ENCODE measurements around the gene SUCO.

Gene SUCO

DNA sequence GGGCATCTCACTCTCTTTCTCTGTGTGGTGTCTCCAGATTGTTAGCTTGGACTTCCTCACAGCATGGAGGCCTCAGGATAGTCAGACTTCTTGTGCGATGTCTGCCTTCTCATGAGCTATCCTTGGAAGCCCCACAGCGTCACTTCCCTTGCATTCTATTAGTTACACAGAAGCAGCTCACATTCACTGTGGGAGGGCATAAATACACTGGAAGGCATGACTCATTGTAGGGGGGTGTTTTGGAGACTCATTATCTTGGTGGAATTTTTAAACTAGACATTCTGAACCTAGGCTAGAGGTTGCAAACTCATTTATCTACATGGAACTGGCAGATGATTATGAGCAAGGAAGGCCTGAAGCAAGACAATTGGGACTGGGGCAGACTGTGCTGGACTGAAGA, 104.6 kb downstream of the SUCO start:
- no peak overlapping the region for H3K9ac ChIP-seq (ENCODE audit: low read length)
- H3K4ac ChIP-seq (ENCODE audit: low read depth, low read length): peak overlapping the region; percentile 91
- H3K14ac ChIP-seq (ENCODE audit: low read length): peak overlapping the region; percentile 92
- H4K12ac ChIP-seq (ENCODE audit: low read depth, low read length): peak overlapping the region; percentile 24
- H4K8ac ChIP-seq (ENCODE audit: low read depth, low read length): no peak overlapping the region
- H2BK12ac ChIP-seq (ENCODE audit: low read length): peak overlapping the region; percentile 97
- DNase-seq: peak; percentile 80 to 81
- H2AK5ac ChIP-seq (ENCODE audit: low read length): peak overlapping the region; percentile 71
- H3K79me1 ChIP-seq (ENCODE audit: low read length): peaks cover 26% of the 10 kb centered on the region
- no peak overlapping the region for H3K4me2 ChIP-seq (ENCODE audit: low read length)
- H3K27ac ChIP-seq (ENCODE audit: low read depth, low read length): peak overlapping the region; percentile 97
- no peaks in the 10 kb centered on the region for H3K36me3 ChIP-seq (ENCODE audit: control insufficient read depth in 1 of 2, insufficient read depth in 2 of 2, low read length in 2 of 2)
- peak overlapping the region; percentile 88 for H2BK5ac ChIP-seq (ENCODE audit: low read depth, low read length, poor library complexity)
- H3K27me3 ChIP-seq (ENCODE audit: insufficient read depth, low read length): no peaks in the 10 kb centered on the region
- no CpG with 5 or more reads among the region's 2 CpGs for WGBS (ENCODE audit: extremely low coverage, insufficient coverage, insufficient read length)
- H3K18ac ChIP-seq (ENCODE audit: low read length): peak overlapping the region; percentile 78
- H3K23ac ChIP-seq (ENCODE audit: low read length): no peak overlapping the region
- H3K79me2 ChIP-seq (ENCODE audit: control insufficient read depth, insufficient read depth, low read length, poor library complexity): peaks cover 4% of the 10 kb centered on the region
- no peak overlapping the region for H3K4me3 ChIP-seq (ENCODE audit: low read depth, low read length)
- peaks cover 21 to 23% of the 10 kb centered on the region in 2 experiments for H3K4me1 ChIP-seq (ENCODE audit: control insufficient read depth in 1 of 2, insufficient read depth in 2 of 2, low read length in 2 of 2)
- H3K9me3 ChIP-seq (ENCODE audit: insufficient read depth, low read depth, low read length): no peaks in the 10 kb centered on the region
- H4K91ac ChIP-seq (ENCODE audit: low read depth, low read length): peak overlapping the region; percentile 86
- no peak overlapping the region for H2AFZ ChIP-seq (ENCODE audit: insufficient read depth, low read length, poor library complexity)
- peak overlapping the region; percentile 94 for H2BK120ac ChIP-seq (ENCODE audit: insufficient read depth, low read length, poor library complexity)

DNA sequence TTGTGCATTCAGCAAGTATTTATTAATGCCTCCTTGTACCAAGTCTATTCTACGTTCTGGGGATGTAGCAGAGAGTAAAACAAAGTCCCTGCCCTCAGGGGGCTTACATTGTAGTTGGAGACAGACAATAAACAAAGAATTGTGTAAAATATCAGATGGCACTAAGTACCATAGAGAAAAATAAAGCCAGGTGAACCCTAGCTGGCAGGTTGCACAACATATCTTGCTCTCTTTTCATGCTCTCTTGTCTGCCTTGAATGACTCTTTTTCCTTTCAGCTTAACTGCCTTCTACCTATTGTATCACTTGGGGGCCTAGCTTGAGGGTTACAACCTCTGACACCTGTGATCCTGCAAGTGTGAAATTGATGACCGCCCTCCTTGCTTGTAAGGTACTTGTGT, 105.3 kb downstream of the SUCO start:
- peaks cover 21 to 23% of the 10 kb centered on the region in 2 experiments for H3K4me1 ChIP-seq (ENCODE audit: control insufficient read depth in 1 of 2, insufficient read depth in 2 of 2, low read length in 2 of 2)
- H2AK5ac ChIP-seq (ENCODE audit: low read length): peak overlapping the region; percentile 56
- H3K27me3 ChIP-seq (ENCODE audit: insufficient read depth, low read length): no peaks in the 10 kb centered on the region

DNA sequence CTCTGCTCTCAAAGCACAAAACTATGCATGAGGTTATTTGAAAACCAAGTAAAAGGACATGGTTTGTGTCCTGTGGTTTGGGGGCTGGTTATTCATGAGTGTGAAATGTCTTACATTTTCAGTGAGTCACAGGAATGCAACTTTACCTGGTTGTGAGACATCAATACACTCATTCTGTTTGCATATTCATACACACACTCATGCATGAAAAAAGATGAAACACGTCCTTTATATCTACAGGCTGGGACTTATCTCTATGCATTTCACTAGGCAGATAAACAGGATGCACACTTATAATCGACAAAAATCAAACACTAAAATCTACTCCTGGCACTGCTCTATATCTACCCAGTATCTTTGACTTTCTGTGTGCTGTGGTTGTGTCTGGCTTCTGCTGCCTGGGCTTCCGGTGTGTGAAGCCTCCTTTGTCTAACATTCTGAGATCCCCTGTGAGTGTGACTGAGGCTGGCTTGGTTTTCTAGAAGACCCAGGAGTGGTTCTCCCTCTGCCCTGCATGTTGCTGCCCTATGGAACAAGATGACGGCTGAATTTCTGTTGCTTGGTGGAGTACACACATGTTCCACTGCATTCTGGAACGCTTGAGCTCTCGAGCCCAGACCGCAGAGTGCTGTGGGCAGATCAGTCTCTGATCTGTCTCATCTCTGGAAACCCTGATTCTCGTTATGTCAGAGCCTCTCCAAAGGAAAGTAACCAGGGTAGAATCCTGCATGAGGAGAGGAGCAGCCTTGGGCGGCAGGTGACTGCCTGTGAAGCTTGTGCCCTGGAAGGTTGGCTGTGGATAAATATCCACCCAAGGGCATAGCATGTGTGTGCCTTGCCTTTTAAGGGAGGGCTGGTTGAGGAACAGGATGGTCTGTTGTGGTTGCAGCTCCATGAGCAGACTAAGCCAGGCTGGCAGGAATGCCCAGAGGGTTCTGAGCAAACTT, 106.2 kb downstream of the SUCO start:
- no peaks in the 10 kb centered on the region for H3K36me3 ChIP-seq (ENCODE audit: control insufficient read depth in 1 of 2, insufficient read depth in 2 of 2, low read length in 2 of 2)

More for the DNA sequence above, 105.3 kb downstream of the SUCO start:
- peak overlapping the region; percentile 93 for H4K91ac ChIP-seq (ENCODE audit: low read depth, low read length)
- no peaks in the 10 kb centered on the region for H3K36me3 ChIP-seq (ENCODE audit: control insufficient read depth in 1 of 2, insufficient read depth in 2 of 2, low read length in 2 of 2)
- H3K79me1 ChIP-seq (ENCODE audit: low read length): peaks cover 26% of the 10 kb centered on the region
- H2AFZ ChIP-seq (ENCODE audit: insufficient read depth, low read length, poor library complexity): no peak overlapping the region
- peak overlapping the region; percentile 40 for H3K4ac ChIP-seq (ENCODE audit: low read depth, low read length)
- WGBS (ENCODE audit: extremely low coverage, insufficient coverage, insufficient read length): no CpG with 5 or more reads among the region's 2 CpGs
- H2BK120ac ChIP-seq (ENCODE audit: insufficient read depth, low read length, poor library complexity): peak overlapping the region; percentile 67
- no peak overlapping the region for H3K23ac ChIP-seq (ENCODE audit: low read length)
- H2BK12ac ChIP-seq (ENCODE audit: low read length): peak overlapping the region; percentile 86
- peak overlapping the region; percentile 40 for H3K18ac ChIP-seq (ENCODE audit: low read length)
- H3K14ac ChIP-seq (ENCODE audit: low read length): peak overlapping the region; percentile 15
- H3K4me3 ChIP-seq (ENCODE audit: low read depth, low read length): no peak overlapping the region
- H3K9me3 ChIP-seq (ENCODE audit: insufficient read depth, low read depth, low read length): no peaks in the 10 kb centered on the region
- peaks cover 4% of the 10 kb centered on the region for H3K79me2 ChIP-seq (ENCODE audit: control insufficient read depth, insufficient read depth, low read length, poor library complexity)
- H3K27ac ChIP-seq (ENCODE audit: low read depth, low read length): peak overlapping the region; percentile 97
- H2BK5ac ChIP-seq (ENCODE audit: low read depth, low read length, poor library complexity): peak overlapping the region; percentile 82
- peak in 1 of 2 donors; percentile 18 for DNase-seq
- H3K9ac ChIP-seq (ENCODE audit: low read length): no peak overlapping the region
- peak overlapping the region; percentile 17 for H3K4me2 ChIP-seq (ENCODE audit: low read length)
- H4K12ac ChIP-seq (ENCODE audit: low read depth, low read length): no peak overlapping the region
- peak overlapping the region; percentile 69 for H4K8ac ChIP-seq (ENCODE audit: low read depth, low read length)

GRCh38 chr1:172640111-172640510, 107.2 kb downstream of the SUCO start:
- Histone ChIP-seq H3K36me3 (ENCODE audit: control insufficient read depth in 1 of 2, insufficient read depth in 2 of 2, low read length in 2 of 2) (no peaks in the 10 kb centered on the region), H3K27ac (ENCODE audit: low read depth, low read length) (peak overlapping the region; percentile 25), H3K79me2 (ENCODE audit: control insufficient read depth, insufficient read depth, low read length, poor library complexity) (peaks cover 4% of the 10 kb centered on the region), H3K79me1 (ENCODE audit: low read length) (peaks cover 26% of the 10 kb centered on the region), H2BK120ac (ENCODE audit: insufficient read depth, low read length, poor library complexity) (peak overlapping the region; percentile 86), H2AK5ac (ENCODE audit: low read length) (peak overlapping the region; percentile 88), H2BK12ac (ENCODE audit: low read length) (peak overlapping the region; percentile 100), H2BK5ac (ENCODE audit: low read depth, low read length, poor library complexity) (peak overlapping the region; percentile 54), H3K9me3 (ENCODE audit: insufficient read depth, low read depth, low read length) (no peaks in the 10 kb centered on the region), H3K4me1 (ENCODE audit: control insufficient read depth in 1 of 2, insufficient read depth in 2 of 2, low read length in 2 of 2) (peaks cover 29 to 30% of the 10 kb centered on the region in 2 experiments), H3K4ac (ENCODE audit: low read depth, low read length) (peak overlapping the region; percentile 61), H4K8ac (ENCODE audit: low read depth, low read length) (peak overlapping the region; percentile 54), H4K91ac (ENCODE audit: low read depth, low read length) (peak overlapping the region; percentile 91), H3K4me3 (ENCODE audit: low read depth, low read length) (no peak overlapping the region), H4K12ac (ENCODE audit: low read depth, low read length) (no peak overlapping the region), H3K27me3 (ENCODE audit: insufficient read depth, low read length) (no peaks in the 10 kb centered on the region), H3K23ac (ENCODE audit: low read length) (no peak overlapping the region), H3K18ac (ENCODE audit: low read length) (peak overlapping the region; percentile 76), H2AFZ (ENCODE audit: insufficient read depth, low read length, poor library complexity) (no peak overlapping the region), H3K4me2 (ENCODE audit: low read length) (no peak overlapping the region), H3K14ac (ENCODE audit: low read length) (peak overlapping the region; percentile 92), H3K9ac (ENCODE audit: low read length) (no peak overlapping the region)
- peak; percentile 88 to 91 for DNase-seq
- no CpG with 5 or more reads among the region's 8 CpGs for WGBS (ENCODE audit: extremely low coverage, insufficient coverage, insufficient read length)

More for the DNA sequence above, 106.2 kb downstream of the SUCO start:
- Histone ChIP-seq H2BK5ac (ENCODE audit: low read depth, low read length, poor library complexity) (peak overlapping the region; percentile 96), H3K27ac (ENCODE audit: low read depth, low read length) (peak overlapping the region; percentile 97), H4K8ac (ENCODE audit: low read depth, low read length) (peak overlapping the region; percentile 79), H2BK12ac (ENCODE audit: low read length) (peak overlapping the region; percentile 63), H3K14ac (ENCODE audit: low read length) (peak overlapping the region; percentile 30), H2AFZ (ENCODE audit: insufficient read depth, low read length, poor library complexity) (peak overlapping the region; percentile 26), H2AK5ac (ENCODE audit: low read length) (peak overlapping the region; percentile 36), H3K79me1 (ENCODE audit: low read length) (peaks cover 26% of the 10 kb centered on the region), H4K91ac (ENCODE audit: low read depth, low read length) (peak overlapping the region; percentile 93), H3K23ac (ENCODE audit: low read length) (no peak overlapping the region), H3K4me3 (ENCODE audit: low read depth, low read length) (no peak overlapping the region), H3K9me3 (ENCODE audit: insufficient read depth, low read depth, low read length) (no peaks in the 10 kb centered on the region), H4K12ac (ENCODE audit: low read depth, low read length) (peak overlapping the region; percentile 57), H3K27me3 (ENCODE audit: insufficient read depth, low read length) (no peaks in the 10 kb centered on the region), H3K4me2 (ENCODE audit: low read length) (no peak overlapping the region), H3K4ac (ENCODE audit: low read depth, low read length) (peak overlapping the region; percentile 67), H3K9ac (ENCODE audit: low read length) (no peak overlapping the region), H2BK120ac (ENCODE audit: insufficient read depth, low read length, poor library complexity) (peak overlapping the region; percentile 78), H3K79me2 (ENCODE audit: control insufficient read depth, insufficient read depth, low read length, poor library complexity) (peaks cover 4% of the 10 kb centered on the region), H3K18ac (ENCODE audit: low read length) (peak overlapping the region; percentile 41), H3K4me1 (ENCODE audit: control insufficient read depth in 1 of 2, insufficient read depth in 2 of 2, low read length in 2 of 2) (peaks cover 28 to 29% of the 10 kb centered on the region in 2 experiments)
- WGBS (ENCODE audit: extremely low coverage, insufficient coverage, insufficient read length): no CpG with 5 or more reads among the region's 9 CpGs
- DNase-seq: peak; percentile 84 to 94

All from trophoblast cell (in vitro differentiated cells and primary cell).